ENCODE data around the gene SRD5A1.

GRCh38 chr5:6674421-6674820 lies 41.2 kb downstream of the SRD5A1 start:
- TF ChIP-seq ZNF274 (IDR thresholded peaks at IDR 0.05; ENCODE audit: borderline replicate concordance, extremely low read depth, low read length) (no peak), SAP30 (IDR thresholded peaks at IDR 0.05; ENCODE audit: insufficient read depth, insufficient replicate concordance, low read length) (no peak), CTCF (IDR thresholded peaks at IDR 0.05; ENCODE audit: control extremely low read depth in 1 of 3, insufficient read depth in 1 of 3, low read depth in 1 of 3, low read length in 3 of 3) (no peak), SP4 (IDR thresholded peaks at IDR 0.05; ENCODE audit: low read length) (no peak), RNF2 (IDR thresholded peaks at IDR 0.05; ENCODE audit: borderline replicate concordance, low read depth, low read length, missing control alignments, poor library complexity, severe bottlenecking) (no peak), RAD21 (IDR thresholded peaks at IDR 0.05 in 1 of 2, conservative IDR thresholded peaks at IDR 0.05 in 1 of 2; ENCODE audit: low read depth in 2 of 2, low read length in 2 of 2) (no peak), POLR2A (IDR thresholded peaks at IDR 0.05; ENCODE audit: control extremely low read depth in 1 of 2, low read depth in 2 of 2, low read length in 2 of 2) (no peak), MAX (IDR thresholded peaks at IDR 0.05) (no peak), POLR2AphosphoS5 (IDR thresholded peaks at IDR 0.05; ENCODE audit: low read depth, low read length) (no peak), GABPA (IDR thresholded peaks at IDR 0.05; ENCODE audit: borderline replicate concordance, insufficient read depth, low read length) (no peak), EP300 (IDR thresholded peaks at IDR 0.05; ENCODE audit: borderline replicate concordance in 1 of 2, low read depth in 2 of 2, low read length in 2 of 2) (no peak), KDM1A (IDR thresholded peaks at IDR 0.05; ENCODE audit: borderline replicate concordance, low read length) (no peak), EZH2 (IDR thresholded peaks at IDR 0.05; ENCODE audit: low read depth, low read length, severe bottlenecking) (no peak)

All from H1 (cell line).